Brain pericyte (primary cell): Measurements from ENCODE around the gene GZMM.
"Not testable (repeated sequence)": the region's sequence is repeated elsewhere in the genome, so short reads cannot be mapped to it uniquely, and the experiment has no call there.

Experiments
- DNase-seq: peaks from one replicate; pipeline ENCODE4 v3.0.0-alpha.2; 2012; ENCODE audit warnings: low read depth, low spot score

Gene GZMM

DNA sequence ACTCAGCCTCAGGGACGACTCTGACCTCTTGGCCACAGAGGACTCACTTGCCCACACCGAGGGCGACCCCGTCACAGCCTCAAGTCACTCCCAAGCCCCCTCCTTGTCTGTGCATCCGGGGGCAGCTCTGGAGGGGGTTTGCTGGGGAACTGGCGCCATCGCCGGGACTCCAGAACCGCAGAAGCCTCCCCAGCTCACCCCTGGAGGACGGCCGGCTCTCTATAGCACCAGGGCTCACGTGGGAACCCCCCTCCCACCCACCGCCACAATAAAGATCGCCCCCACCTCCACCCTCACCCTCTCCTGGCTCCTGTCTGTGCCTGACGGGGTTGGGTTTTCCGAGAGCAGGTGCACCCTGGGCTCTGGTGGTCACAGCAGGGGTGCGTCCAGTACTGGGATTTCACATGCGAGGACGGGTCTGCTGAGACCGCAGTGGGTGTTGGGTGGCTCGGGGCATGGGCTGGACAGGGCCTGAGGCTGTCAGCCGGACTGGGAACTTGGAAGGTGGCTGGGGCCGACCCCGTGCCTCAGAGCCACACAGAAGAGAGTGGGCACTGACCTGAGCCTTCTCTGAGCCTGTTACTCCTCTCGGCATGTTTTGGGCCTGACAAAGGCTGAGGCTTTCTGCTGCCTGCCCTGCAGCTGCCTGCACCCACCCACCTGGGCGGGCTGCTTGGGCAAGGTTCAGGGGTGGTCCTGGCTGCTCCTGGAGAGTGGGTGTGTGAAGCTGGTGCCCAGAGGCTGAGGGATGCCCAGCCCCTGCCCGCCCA is 39.5 kb downstream of the GZMM start:
- DNase-seq = no peak

DNA sequence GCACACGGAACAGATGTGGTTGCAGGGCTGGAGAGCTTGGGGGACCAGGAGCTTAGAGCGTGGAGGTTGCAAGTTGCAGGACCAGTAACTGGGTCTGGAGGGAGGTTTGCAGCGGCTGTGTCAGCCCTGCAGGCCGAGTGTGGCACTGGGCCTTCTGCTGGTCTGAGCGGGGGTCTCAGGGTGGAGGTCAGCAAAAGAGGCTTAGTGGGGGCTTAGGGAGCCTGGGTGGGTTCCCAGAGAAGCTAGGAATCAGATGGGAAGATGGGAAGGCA is 40.1 kb downstream of the GZMM start:
- DNase-seq = no peak

DNA sequence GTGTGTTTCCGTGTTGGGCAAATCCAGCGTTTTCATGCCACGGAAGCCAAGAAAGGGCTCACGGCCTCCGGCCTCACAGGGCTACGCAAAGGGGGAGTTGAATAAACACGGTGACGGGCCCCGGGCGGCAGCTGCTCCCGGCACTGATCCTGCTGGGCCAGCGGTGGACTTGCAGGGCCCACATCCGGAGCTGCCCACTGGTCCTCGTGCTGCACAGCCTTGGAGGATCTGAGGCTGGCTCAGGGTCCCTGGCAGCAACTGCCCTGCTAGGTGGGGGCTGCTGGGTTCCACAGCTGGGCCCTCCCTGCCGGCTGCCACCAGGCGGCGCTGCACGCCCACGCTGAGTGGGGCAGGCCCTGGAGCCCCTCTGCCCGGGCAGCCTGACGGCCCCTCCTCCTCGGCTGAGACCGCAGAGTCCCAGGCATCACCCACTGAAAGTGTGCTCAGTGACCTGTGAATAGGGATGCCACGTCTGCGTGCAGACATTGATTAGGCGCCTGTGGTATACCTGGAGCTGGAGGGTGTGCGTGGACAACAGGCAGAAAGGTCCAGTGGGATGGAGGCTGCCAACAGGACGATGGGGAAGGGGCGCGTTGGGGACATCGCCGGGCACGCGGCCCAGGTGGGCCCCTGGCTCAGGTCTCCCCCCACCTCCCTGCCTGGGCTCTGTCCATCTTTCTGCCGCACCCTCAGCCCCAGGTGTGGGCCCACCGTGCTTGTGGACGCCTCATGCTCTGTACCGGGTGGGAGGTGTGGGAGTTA is 40.6 kb downstream of the GZMM start:
- DNase-seq = no peak

DNA sequence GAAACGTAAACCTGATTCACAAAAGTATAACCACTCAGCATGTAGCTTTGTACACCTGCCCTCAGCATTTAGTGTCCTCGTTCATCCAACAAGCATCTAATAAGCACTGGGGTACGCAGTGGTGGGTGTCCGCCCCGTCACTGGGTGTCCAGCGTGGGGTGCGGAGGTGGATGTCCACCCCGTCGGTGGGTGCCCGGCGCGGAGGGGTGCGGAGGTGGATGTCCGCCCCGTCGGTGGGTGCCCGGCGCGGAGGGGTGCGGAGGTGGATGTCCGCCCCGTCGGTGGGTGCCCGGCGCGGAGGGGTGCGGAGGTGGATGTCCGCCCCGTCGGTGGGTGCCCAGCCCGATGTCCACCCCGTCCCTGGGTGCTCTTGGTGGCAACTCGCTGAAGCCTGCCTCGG is 41.3 kb downstream of the GZMM start:
- DNase-seq = not testable (repeated sequence)

DNA sequence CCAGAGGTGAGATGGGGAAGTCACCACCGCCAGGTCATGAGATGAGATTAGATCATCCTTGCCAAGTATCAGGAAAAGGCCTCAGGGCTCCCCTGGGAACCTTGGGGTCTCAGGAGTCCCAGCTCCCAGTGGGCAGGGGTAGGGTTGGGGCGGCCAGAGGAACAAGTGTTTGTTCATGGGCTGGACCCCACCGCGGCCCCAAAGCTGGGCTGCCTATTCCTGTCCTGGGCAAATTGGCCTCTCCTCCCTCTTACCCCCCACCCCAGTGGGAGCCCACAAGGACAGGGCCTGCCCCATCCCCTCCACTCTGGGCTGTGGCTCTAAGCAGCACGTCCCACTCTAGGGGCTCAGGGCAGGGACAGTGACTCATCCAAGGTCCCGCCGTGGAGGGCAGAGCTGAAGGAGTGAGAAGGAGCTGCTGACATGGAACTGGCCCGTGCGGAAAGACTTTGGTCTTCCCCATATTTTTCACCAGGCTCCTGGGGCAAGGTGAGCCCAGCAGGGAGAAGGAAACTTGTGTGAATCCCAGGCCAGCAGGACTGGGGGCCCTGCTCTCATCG is 41.8 kb downstream of the GZMM start:
- no peak for DNase-seq

DNA sequence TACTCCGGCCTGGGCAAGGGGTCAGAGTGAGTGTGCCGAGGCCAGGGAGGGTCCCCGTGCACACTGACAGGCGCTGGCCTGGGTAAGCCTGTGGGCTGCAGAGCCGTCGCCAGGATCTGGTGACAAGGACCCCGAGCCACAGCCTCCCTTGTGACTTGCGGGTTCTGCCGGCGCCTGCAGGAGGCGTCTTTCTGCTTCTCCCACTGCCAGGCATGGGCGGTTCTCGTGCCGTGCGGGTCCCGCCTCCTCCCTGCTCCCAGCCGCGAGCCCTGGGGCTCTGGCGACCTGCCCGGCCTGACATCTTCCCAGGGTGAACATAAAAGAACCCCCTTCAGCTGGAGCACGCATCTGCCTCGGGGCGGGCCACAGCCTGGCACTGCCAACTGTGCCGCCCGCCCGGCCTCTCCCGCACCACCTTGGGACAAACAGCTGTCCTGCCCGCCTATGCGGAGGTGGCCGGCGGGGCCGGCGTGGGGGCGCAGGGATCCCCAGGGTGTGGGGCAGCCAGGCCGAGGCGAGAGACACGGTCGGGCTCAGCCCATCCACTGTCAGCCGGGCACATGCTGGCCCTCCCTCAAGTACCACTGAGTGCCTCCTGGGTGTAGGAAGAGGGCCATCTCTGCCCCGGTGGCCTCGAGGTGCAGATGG is 44.4 kb downstream of the GZMM start:
- DNase-seq = peak; percentile 77

DNA sequence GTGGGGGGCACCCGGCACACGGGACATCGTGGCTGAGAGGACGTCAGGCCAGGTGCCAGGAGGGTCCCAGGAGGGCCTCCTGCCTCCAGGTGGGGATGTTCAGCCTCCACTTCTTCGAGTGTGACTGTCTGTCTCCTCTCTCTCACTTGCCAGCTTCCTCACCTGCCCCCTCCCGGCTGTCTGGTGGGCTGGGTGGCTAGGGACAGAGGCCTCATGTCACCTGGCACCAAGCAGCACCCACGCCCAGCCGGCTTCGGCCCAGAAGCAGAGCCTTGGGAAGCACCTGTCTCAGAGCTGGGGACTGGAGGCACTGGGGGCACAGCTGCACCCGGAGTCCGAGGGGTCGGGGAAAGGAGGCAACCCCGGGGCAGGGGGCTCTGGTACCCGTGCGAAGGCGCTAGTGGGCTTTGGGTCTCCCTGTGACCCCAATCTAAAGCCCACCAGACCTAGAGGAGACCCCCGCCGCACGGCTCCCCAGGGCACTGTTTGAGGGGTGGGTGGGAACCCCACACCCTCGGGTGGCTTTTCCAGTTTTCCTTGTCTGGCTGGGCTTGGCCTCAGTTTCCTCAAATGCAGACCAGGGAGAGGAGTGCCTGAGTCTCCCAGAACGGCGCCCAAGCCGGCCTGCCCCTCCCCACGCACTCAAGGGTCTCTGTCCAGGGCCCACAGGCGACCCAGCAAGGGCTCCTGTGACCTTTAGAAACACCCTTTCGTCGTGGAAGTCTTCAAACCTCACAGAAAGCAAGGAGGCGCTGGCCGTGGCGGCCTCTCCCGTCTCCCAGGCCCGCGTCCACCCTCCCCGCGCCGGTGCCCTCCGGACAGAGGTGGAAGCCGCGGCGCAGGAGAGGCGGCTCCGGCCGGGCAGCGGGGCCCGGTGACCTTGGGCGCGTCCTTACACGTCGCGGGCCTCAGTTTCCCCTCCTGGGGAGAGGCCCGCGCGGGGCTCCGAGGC is 45.2 kb downstream of the GZMM start:
- DNase-seq = no peak

DNA sequence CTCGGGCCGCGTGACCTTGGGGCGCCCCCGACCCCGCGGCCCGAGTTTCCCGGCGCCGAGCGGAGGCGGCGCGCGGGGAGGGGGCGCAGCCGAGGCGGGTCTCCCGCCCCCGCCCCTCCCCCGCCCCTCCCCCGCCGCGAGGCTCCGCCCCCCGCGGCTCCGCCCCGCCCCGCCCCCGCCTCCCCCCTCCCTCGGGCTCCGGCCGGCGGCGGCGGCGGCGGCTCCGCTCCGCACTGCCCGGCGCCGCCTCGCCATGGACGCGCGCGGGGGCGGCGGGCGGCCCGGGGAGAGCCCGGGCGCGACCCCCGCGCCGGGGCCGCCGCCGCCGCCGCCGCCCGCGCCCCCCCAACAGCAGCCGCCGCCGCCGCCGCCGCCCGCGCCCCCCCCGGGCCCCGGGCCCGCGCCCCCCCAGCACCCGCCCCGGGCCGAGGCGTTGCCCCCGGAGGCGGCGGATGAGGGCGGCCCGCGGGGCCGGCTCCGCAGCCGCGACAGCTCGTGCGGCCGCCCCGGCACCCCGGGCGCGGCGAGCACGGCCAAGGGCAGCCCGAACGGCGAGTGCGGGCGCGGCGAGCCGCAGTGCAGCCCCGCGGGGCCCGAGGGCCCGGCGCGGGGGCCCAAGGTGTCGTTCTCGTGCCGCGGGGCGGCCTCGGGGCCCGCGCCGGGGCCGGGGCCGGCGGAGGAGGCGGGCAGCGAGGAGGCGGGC is 46.0 kb downstream of the GZMM start, which contains the start of gene HCN2:
TSS of gene HCN2 (plus strand) at position 189 of the 703 bp plus-strand sequence. CDS start at position 254, 65 bp downstream.
- no peak for DNase-seq

DNA sequence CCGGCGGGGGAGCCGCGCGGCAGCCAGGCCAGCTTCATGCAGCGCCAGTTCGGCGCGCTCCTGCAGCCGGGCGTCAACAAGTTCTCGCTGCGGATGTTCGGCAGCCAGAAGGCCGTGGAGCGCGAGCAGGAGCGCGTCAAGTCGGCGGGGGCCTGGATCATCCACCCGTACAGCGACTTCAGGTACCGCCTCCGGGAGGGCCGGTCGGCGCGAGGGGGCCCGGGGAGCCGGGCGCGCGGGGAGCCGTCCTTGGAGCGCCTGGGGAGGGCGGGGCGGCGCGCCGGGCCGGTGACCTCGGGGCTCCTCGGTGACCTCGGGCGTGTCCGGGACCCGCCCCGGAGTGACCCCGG is 46.5 kb downstream of the GZMM start:
- DNase-seq = no peak

DNA sequence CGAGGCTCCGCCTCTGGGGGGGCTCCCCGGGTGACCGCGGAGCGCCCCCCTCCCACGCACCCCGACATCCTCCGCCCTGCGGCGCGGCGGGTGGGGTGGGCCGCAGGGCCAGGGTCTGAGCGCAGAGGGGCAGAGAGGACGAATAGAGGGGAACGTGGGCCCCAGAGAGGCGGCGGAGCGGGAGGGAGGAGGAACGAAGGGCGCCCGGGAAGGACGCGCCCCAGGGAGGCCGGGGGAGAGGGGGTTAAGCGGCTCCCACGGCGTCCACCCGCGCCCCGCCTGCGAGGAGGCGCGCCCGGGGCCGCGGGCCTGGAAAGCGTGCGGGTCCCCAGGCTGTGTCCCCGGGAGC is 46.9 kb downstream of the GZMM start:
- DNase-seq = no peak

DNA sequence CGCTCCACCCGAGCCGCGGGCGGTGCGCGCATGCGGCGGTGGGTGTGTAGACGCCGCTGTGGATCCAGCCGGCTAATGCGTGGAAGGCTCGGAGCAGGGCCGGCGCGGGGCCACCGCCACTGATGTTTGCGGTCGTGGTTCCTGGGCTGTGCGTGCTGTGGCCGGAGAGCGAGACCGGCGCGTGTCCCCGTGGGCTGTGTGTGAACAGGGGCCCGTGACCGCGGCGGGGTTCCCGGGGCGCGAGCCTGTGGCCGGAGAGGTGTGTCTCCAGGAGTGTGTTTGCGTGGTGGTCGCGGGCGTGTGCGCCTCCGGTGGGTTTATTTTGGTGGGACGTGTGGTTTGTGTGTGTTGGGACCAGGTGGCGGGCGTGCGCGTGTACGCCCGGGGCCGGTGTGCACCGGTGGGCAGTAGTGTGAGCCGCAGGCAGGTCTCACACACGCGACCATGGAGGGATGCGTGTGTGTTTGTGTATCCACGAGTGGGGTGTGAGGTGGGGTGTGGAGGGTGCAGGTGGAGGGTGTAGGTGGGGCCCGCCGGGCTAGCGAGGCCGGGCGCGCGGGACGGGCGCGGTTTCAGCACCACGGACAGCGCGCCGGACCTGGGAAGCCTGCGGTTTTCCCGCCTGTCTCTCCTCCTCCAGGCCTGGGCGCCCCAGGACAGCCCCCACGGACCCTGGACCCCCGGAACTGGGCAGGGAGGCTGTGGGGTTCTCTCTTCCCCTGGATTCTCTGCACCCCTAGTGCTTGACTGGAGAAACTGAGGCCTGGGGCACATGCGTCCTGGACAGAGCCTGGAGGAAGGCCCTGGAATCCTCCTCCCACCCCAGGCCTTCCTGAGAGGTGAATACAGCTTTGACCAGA is 47.5 kb downstream of the GZMM start:
- DNase-seq = no peak

DNA sequence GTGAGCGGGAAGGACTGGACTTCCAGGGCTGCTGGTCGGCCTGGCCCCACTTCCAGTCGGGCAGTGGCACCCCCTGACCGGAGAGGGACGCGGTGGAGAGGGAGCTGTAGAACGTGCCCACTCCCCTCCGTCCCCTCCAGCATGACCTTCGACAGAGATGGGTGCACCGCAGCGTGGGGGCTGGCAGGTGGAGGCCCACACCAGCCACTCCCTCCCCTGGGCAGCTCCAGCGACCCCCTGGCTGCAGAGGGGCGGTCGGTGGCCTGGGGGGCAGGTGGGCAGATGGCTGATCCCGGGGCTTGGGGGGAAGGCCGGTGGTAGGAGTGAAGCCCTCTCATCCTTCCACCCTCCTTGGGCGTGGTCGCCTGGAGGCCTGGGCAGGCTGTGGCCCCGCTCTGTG is 48.2 kb downstream of the GZMM start:
- DNase-seq = no peak

DNA sequence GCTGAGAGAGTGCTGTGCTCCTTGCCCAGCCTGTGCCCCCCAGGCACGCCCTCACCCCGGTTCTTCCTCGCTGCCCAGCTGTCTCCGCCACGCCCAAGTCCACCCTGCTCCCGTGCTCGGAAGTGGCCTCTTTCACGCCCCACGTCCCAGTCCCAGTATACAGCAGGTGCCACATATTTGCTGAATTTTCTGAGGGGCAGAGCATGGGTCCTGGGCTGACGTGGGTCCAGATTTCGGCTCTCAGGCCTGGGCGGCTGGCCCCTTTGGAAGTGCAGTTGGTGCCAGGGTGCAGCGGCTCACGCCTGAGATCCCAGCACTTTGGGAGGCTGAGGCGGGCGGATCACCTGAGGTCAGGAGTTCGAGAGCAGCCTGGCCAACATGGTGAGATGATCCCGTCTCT is 49.2 kb downstream of the GZMM start:
- DNase-seq = no peak

DNA sequence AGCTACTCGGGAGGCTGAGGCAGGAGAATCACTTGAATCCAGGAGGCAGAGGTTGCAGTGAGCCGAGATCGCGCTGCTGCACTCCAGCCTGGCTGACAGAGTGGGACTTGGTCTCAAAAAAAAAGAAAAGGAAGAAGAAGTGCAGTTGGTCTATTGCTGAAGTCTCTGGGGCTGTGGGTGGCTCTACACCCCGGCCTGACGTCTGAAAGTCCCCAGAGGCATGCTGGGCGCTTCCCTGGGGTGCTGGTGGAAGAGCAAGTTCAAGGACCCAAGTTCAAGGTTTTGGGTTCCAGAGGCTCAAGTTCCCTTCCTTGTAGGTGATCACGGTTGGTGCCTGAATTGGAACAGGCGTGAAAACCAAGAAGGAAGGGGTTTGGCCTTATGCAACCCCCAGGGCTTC is 49.7 kb downstream of the GZMM start:
- DNase-seq = no peak

DNA sequence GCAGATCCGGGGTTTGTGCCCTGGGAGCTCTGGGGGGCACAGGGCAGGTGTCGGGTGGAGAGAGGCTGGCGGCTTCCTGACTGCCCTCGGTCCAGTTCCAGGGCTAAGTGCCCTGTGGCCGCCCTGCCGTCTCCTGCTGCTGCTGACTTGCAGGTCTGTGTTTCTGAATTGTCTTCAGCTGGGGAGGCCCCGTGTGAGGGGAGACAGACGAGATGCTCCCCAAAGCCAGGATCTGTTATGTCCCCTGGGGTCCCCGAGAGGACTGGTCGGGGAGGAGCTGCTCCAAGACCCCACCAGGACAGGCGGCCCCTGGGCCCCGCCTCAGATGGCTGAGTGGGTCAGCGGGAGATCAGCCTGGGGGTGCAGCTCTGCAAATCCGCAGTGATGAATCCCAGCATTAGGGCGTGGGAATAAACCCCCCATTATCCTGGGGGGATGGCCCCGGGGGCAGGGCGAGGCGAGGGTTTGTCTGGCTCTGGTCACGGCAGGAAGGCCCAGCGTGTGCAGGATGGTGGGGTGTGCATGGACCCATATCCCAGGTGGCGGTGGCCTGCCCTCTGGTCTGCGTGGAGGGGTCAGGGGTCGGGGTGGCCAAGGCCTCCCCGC is 50.5 kb downstream of the GZMM start:
- no peak for DNase-seq

DNA sequence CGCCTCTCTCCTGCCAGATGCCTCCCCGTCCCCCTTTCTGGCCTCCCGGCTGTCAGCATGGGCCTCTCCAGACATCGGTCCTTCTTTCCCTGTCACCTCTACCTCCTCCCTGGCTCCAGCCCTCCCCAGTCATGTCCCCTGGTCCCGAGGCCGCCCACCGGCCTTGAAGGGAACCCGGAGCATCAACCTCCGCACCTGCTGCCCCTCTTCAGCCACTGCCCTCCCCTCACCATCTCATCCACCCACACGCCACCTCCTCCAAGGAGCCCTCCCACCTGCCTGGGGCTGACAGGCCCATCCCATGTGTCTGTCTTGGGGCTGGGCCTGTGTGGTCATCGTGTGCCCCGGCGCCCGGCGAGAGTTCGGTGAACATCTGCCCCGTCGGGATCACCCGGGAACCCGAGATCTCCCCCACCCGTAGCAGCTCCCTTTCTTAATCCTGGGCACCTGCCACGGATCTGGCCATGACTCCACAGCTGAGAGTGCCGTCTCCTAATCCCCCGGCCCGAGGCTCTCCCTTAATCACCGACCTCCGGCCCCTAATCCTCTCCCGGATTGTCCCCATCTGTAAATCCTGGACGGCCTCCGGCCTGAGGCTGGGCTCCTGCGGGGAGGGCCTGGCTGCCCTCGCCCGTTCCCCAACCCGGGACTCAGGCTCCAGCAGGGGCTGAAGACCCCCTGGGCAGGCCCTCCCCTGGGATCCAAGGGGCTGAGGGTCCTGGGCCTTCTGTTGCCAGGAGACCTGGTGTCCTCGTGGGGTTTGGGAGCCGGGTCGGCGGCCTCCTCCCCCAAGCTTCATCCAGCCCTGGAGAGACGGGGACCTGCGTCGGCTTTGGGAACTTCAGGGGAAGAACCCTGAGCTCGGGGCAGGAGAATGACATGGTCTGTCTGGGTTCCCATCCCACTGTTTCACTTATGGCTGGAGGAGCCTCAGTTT is 51.7 kb downstream of the GZMM start:
- no peak for DNase-seq

DNA sequence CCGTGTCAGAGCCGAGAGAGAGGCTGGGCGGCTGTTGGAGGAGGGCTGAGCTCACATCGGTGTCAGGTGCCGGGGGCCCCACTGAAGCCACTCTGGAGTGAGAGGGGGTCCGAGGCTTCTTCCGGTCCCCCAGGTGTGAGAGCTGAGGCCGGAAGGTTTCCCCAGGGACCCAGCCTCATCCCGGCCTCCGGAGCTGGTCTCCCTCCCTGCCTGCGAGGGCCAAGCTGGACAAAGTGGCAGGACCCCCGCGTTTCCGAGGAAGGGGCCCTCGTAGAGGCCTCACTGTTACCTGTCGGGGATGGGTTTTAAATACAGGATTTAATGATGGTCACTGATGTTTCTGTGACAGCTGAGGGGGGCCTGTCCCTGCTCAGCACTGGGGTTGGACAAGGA is 52.4 kb downstream of the GZMM start:
- DNase-seq = no peak
